DND-41 (cell line): ENCODE measurements around the gene CTIF.

Experiments
- EZH2 ChIP-seq: IDR thresholded peaks from 3 replicates; pipeline ENCODE4 v1.6.1; 2012; ENCODE audit warnings: borderline replicate concordance, low read depth, mild to moderate bottlenecking, moderate library complexity, low read length, inconsistent platforms; ENCODE audit not compliant: severe bottlenecking
- TF ChIP-seq, protein P1 (sequence below): IDR thresholded peaks from 2 replicates; pipeline ENCODE4 v1.5.1; 2012; ENCODE audit warnings: borderline replicate concordance, low read length, moderate library complexity, mild to moderate bottlenecking; ENCODE audit not compliant: poor library complexity, severe bottlenecking; ENCODE audit errors: extremely low read depth

DNA sequence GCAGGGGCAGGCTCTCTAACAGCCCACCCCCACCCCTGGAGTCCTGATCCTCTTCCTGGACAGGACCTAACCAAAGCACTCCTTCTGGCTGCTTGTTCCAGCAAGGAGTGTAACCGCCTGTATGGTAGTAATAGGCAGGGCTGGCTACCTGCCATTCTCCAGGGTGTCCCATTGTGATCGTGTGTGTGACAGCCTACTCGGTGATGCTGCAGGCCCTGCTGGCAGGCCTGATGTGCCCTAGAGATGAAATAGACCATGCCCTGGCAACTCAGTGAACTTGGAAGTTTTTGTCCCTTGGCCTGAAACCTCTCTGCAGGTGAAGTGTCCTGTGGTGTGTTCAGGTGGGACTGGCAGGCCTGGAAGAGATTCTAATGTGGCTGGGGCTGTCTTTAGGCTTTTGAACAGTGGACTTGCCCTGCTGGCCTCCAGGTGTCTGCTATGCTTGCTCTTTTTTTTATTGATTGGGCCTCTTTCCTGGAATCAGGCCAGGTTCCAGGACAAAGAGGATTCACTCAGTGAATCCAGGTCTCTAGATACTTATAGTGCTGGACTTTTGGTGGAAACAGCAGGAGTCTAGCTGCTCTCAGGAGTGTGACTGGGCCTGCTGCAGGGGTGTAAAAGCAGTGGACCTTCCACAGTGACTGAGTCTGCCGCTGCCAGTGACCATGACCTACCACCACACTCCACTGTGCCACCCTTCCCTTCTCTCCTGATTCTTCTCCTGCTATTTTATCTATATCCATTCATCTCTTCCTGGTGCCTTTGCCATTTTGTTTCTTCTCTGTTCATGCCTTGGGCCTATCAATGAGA, 132.1 kb downstream of the CTIF start:
- TF ChIP-seq, protein P1, sequence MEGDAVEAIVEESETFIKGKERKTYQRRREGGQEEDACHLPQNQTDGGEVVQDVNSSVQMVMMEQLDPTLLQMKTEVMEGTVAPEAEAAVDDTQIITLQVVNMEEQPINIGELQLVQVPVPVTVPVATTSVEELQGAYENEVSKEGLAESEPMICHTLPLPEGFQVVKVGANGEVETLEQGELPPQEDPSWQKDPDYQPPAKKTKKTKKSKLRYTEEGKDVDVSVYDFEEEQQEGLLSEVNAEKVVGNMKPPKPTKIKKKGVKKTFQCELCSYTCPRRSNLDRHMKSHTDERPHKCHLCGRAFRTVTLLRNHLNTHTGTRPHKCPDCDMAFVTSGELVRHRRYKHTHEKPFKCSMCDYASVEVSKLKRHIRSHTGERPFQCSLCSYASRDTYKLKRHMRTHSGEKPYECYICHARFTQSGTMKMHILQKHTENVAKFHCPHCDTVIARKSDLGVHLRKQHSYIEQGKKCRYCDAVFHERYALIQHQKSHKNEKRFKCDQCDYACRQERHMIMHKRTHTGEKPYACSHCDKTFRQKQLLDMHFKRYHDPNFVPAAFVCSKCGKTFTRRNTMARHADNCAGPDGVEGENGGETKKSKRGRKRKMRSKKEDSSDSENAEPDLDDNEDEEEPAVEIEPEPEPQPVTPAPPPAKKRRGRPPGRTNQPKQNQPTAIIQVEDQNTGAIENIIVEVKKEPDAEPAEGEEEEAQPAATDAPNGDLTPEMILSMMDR: no peak
- TF ChIP-seq EZH2: no peak
